ENCODE results near the gene RNF207. TPM values are rescaled to one million over a fixed set of nuclear protein-coding genes. Genes with fewer than 3 reads are reported as not detected.
A peak's percentile ranks its signal among the peaks of the same experiment; 100 is the strongest.

Gene RNF207
- total RNA-seq, 1 donor, result 2.1 TPM

DNA sequence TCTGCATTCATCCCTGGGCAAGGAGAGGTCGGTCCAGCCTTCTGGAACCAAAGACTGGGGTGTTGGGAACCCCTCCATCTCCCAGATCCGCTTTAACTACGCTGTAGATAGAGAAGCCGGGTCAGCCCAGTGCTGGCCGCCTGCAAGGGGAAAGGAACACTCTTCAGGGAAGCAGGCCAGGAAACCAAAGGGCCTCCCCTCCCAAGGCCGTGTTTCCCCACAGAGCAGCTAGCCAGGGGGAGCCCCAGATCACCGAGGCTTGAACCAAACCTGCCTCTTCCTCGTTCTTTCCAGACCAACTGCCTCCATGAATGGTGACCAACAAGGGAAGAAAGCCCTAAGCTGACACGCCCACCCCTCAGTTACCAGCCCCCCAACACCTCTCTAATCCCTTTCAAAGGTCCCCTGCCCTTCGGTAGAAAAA is 24.6 kb upstream of the RNF207 start:
- Histone ChIP-seq H3K4me3 (ENCODE audit: low read length) (no peak overlapping the region), H3K9me3 (ENCODE audit: low read depth, low read length) (no peaks in the 10 kb centered on the region), H3K27me3 (ENCODE audit: insufficient read depth, low read length) (peaks cover 35% of the 10 kb centered on the region), H3K4me1 (ENCODE audit: insufficient read depth, low read length) (peaks cover 4% of the 10 kb centered on the region)

DNA sequence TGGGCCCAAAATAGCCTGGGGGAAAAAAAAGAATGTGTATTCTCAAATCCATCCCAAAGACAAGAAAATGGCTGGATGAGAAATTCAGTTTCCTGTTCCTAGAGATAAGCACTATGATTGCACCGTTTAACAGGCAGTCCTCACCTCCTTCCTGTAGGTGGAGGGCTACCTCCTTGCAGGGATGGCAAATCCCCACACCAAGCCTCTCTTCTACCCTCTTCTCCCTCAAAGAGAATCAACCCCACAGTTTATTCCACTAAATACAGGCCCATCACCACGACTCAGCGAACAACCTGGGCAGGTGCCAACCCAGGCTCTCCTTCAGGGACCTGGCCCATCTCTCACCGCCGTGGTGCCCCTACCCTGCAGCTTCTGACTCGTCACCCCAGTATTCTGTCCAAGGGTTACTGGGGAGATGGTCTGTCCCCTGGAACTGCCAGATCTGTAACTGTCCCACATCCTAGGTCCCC is 22.4 kb upstream of the RNF207 start:
- Histone ChIP-seq H3K4me1 (ENCODE audit: insufficient read depth, low read length) (peaks cover 4% of the 10 kb centered on the region), H3K27me3 (ENCODE audit: insufficient read depth, low read length) (peaks cover 18% of the 10 kb centered on the region), H3K4me3 (ENCODE audit: low read length) (no peak overlapping the region), H3K9me3 (ENCODE audit: low read depth, low read length) (no peaks in the 10 kb centered on the region)

DNA sequence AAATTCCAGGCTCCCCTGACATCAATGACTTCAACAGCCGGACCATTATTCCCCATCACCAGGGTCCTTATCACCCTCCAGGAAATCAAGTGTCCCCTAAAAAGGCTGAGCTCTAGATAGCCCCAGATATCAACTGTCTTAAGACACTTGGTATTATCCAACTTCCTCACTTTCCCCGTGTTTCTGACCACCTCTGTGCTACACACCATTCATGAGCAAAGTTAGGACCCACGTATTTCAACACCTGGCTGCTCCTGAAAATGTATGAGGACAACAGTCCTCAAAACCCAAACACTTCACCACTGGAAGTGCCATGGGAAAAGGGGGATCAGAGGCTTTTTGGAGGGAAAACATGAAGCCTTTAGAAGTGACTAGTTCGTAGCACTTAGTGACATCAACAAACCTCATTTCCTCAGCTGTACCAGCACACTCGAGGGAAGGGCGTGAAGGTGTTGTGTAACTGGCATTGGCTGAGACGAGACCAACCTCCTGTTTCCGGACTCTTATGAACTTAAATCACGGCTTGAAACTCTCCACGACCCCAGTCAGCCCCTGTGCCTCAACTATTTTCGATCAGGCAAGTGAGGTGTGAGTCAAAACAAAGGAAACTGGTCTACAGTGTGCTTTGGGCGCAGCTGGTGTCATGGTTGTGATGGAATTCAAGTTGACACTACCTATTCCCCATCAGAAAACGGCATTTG is 21.7 kb upstream of the RNF207 start:
- Histone ChIP-seq H3K27me3 (ENCODE audit: insufficient read depth, low read length) (peaks cover 13% of the 10 kb centered on the region), H3K4me1 (ENCODE audit: insufficient read depth, low read length) (peaks cover 4% of the 10 kb centered on the region), H3K9me3 (ENCODE audit: low read depth, low read length) (no peaks in the 10 kb centered on the region), H3K4me3 (ENCODE audit: low read length) (no peak overlapping the region)

DNA sequence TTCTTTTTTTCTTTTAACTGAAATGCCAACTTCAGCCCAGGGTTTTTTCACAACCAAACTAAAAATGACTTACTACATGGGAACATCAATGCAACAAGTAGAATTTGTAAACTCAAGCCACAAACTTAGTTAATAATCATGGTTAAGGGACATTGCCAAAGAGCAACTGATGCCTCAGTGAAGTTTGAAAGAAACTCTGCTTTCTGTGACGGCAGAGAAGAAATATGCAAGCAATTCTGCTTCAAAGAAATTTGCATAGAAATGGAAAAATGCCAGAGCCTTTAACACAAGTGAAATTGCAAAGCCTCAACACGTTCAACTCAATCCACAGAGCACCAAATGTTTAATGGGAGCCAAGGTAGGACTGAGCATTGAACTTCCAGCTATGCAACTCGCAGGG is 20.8 kb upstream of the RNF207 start:
- no peak overlapping the region for H3K4me3 ChIP-seq (ENCODE audit: low read length)
- H3K27me3 ChIP-seq (ENCODE audit: insufficient read depth, low read length), result peaks cover 13% of the 10 kb centered on the region
- H3K4me1 ChIP-seq (ENCODE audit: insufficient read depth, low read length), result peaks cover 4% of the 10 kb centered on the region
- no peaks in the 10 kb centered on the region for H3K9me3 ChIP-seq (ENCODE audit: low read depth, low read length)

DNA sequence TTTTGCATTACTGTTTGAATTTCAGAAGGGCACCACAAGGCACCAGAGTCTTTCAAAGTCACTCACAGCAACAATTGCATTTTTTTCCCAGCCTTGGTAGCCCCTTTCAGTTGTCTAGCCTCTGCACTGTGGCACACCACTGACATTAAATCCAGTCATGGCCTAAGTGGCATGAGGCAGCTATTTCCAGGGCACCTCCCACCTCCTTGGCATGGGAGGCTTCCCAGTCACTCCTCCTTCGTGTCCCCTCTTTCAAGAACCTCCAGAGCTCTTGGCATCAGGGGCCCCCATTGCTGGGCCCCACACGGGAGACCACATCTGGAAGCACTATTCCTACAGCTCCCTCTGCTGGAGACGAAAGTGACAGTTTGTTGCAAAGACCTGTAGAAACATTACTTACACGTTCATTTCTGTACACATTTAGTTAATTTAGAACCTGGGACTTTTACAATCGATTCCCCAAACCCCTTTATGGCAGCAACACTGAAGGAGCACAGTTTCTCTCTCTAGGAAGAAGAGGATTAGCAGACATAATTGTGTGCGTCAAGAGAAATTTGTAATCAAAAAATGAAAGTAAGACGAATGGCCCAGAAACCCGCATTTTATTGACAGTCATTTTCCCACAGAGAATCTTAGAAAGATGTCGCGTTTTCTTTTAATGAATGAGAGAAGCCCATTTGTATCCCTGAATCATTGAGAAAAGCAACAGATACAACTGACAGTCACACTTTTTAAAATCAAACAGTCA is 20.1 kb upstream of the RNF207 start:
- H3K9me3 ChIP-seq (ENCODE audit: low read depth, low read length), result no peaks in the 10 kb centered on the region
- H3K4me1 ChIP-seq (ENCODE audit: insufficient read depth, low read length), result peaks cover 4% of the 10 kb centered on the region
- H3K27me3 ChIP-seq (ENCODE audit: insufficient read depth, low read length), result peaks cover 10% of the 10 kb centered on the region
- H3K4me3 ChIP-seq (ENCODE audit: low read length), result no peak overlapping the region

DNA sequence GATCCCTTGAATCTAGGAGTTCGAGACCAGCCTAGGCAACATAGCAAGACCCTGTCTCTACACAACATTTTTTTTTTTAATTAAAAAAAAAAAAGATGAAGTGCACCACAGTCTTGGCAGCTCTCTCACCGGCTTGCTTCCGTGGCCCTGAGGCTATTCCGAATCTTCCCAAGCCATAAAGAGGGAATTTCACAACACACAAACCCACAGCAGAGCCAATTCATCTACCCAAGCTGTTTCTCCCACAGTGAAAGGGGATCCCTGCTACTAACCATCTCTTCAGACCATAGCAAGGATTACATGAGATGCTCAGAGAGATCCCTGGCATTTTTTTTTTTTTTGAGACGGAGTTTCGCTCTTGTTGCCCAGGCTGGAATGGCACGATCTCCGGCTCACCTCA is 17.5 kb upstream of the RNF207 start:
- Histone ChIP-seq H3K9me3 (ENCODE audit: low read depth, low read length) (no peaks in the 10 kb centered on the region), H3K4me3 (ENCODE audit: low read length) (no peak overlapping the region), H3K4me1 (ENCODE audit: insufficient read depth, low read length) (peaks cover 4% of the 10 kb centered on the region), H3K27me3 (ENCODE audit: insufficient read depth, low read length) (no peaks in the 10 kb centered on the region)

DNA sequence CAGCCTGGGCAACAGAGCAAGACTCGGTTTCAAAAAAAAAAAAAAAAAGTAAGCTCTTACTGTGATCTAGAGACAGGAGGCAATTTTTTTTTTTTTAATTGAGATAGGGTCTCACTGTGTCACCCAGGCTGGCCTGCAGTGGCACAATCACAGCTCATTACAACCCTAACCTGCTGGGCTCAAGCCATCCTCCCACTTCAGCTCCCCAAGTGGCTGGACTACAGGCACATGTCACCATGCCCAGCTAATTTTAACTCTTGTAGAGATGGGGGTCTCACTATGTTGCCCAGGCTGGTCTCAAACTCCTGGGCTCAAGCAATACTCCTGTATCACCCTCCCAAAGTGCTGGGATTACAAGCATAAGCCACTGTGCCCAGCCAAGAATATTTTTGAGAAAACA is 14.0 kb upstream of the RNF207 start:
- Histone ChIP-seq H3K9me3 (ENCODE audit: low read depth, low read length) (no peaks in the 10 kb centered on the region), H3K4me3 (ENCODE audit: low read length) (no peak overlapping the region), H3K27me3 (ENCODE audit: insufficient read depth, low read length) (no peaks in the 10 kb centered on the region), H3K4me1 (ENCODE audit: insufficient read depth, low read length) (peaks cover 1% of the 10 kb centered on the region)

DNA sequence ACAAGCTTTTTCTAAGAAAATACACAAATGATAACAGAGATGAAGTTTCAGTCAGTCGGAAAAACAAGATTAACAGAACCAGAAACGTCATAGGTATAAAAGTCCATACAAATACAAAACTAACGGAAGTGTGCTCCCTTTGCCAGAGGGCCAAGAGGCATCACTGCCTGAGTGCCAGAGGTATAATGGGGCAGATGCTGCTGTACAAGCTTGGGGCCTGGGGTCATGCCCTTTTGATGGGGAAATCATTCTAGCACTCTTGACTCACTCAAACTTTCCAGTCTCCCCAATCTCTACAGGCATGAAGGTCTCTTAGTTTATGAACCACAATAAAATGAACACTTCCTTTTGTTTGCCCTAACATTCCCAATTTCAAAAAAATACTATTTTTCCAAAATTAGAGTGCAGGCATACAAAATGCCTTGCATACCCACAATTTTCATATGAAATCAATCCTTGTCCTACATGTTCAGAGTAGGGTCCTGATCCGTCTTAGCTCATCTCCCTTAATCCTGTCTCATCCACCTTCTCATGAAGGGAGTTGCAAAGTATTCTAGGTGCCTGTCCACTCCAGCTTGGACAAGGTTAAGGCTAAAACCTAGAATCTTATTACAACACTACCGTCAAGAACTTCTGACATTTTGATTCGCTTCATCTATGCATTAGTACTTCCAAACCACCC is 8.0 kb upstream of the RNF207 start:
- Histone ChIP-seq H3K9me3 (ENCODE audit: low read depth, low read length) (no peaks in the 10 kb centered on the region), H3K4me1 (ENCODE audit: insufficient read depth, low read length) (peaks cover 32% of the 10 kb centered on the region), H3K4me3 (ENCODE audit: low read length) (no peak overlapping the region), H3K27me3 (ENCODE audit: insufficient read depth, low read length) (no peaks in the 10 kb centered on the region)

DNA sequence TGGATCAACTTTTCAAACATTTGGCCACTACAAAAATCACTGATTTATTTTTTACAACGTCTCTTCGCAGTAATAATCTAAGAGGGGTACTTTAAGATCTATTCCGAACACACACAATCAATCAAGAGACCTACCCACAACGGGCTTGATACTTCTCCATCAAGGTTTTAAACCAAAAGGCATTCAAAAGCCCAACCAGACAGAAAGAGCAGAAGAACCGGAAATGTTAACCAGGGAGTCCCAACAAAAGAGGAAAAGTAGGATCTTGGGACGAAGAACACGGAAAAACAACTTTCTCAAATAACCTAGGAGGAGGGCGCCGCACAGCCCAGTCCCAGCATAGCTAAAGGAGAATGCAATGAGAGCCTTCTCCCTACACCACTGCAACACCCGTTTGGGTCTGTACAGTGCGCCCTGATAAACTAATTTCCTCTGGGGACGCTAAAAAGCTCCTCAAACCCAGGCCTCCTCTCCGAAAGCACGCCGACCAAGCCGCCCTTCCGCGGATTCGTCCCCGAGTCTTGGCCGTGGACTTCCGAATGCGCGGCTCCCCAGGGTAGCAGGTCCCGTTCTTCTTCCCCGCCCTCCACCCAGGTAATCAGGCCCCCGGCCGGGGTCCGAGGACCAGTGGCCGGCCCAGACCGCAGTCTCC is 7.1 kb upstream of the RNF207 start:
- peaks cover 32% of the 10 kb centered on the region for H3K4me1 ChIP-seq (ENCODE audit: insufficient read depth, low read length)
- no peaks in the 10 kb centered on the region for H3K9me3 ChIP-seq (ENCODE audit: low read depth, low read length)
- H3K4me3 ChIP-seq (ENCODE audit: low read length), result peak overlapping the region; percentile 87
- no peaks in the 10 kb centered on the region for H3K27me3 ChIP-seq (ENCODE audit: insufficient read depth, low read length)

DNA sequence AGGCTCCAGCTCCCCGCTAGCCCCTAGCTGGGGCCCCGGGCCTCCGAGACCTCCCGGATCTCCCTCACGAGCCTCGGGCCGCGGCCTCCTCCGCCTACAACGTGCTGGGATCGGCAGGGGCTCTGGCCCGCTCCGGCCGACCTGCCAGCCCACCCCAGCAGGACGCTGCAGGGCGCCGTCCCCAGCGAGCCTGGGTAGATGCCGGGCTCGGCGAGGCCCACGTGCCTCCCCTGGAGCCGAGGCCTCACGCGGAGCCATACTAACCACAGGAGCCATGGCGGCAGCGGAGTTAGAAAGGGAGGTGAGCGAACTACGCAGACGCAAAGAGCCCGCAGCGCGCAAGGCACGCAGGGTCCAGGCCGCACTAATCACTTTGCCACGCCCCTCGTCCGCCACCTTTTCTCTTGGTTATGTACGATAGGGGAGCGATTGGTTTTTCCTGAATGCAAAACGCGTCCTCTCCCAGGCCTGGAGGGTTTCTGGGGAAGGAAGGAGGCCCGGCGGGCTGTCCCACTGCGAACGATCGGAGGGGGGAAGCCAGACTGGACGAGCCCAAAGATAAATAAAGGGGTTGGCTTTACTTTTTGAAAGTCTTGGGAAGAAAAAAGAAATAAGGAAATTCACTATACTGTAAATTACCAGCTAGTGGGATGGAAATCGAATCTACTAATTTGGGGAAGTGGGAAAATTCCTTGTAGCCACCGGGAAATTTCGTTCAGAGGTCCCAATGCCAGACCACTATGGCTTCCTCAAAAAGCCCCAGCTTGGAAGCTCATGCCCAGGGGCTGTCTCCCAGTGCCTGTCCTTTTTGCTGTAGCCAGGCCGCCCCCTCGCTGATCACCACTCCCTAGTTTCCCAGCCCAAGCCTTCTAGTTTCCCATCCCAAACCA is 6.4 kb upstream of the RNF207 start, which contains the start of gene RPL22:
Gene RPL22 (minus strand): TSS at position 298 of the 890 bp plus-strand sequence. CDS start 22 bp downstream, at position 276.
- no peaks in the 10 kb centered on the region for H3K27me3 ChIP-seq (ENCODE audit: insufficient read depth, low read length)
- peaks cover 32% of the 10 kb centered on the region for H3K4me1 ChIP-seq (ENCODE audit: insufficient read depth, low read length)
- no peaks in the 10 kb centered on the region for H3K9me3 ChIP-seq (ENCODE audit: low read depth, low read length)
- peak within 1 kb of the TSS; percentile 87 for H3K4me3 ChIP-seq (ENCODE audit: low read length)

DNA sequence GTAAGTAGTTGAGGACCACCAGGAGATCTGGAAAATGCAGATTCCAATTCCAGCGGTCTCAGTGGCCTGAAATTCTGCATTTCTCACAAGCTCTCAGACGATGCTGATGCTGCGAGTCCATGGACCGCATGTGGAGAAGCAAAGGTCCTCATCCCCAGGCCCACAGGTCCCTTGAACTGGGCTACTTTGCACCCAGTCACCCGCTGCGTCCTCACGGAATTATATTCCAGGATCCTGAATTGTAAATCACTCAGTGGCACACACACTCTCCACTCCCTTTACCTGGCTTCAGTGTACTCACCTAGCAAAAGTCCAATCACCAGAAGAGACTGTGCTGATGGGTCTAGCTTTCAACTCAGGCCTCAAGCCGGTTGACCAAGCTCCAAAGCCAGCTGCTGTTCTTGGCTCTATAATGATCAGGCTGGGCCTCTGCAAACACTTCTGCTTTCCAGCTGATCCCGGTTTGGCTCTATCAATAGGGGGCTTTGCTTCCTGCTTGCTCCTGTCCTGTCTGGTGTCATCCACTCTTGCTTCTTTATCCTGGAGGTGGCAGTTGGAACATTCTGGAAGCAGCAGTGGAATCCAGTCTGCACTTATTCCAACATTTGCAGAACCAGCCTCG is 5.6 kb upstream of the RNF207 start:
- Histone ChIP-seq H3K9me3 (ENCODE audit: low read depth, low read length) (no peaks in the 10 kb centered on the region), H3K27me3 (ENCODE audit: insufficient read depth, low read length) (peaks cover 6% of the 10 kb centered on the region), H3K4me1 (ENCODE audit: insufficient read depth, low read length) (peaks cover 38% of the 10 kb centered on the region), H3K4me3 (ENCODE audit: low read length) (peak overlapping the region; percentile 87)

DNA sequence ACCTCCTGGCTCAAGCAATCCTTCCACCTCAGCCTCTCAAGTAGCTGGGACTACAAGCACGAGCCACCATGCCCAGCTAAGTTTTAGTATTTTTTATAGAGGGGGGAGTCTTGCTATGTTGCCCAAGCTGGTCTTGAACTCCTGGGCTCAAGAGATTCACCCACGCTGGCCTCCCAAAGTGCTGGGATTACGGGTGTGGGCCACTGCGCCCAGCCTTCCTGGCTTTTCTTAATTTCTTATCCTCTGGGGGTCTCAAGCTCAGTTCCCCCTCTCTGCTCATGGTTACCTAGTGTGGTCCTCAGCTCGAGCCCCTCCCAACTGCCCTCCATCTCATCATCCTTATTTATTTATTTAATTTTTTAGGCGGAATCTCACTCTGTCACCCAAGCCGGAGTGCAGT is 3.7 kb upstream of the RNF207 start:
- Histone ChIP-seq H3K27me3 (ENCODE audit: insufficient read depth, low read length) (peaks cover 24% of the 10 kb centered on the region), H3K4me3 (ENCODE audit: low read length) (no peak overlapping the region), H3K4me1 (ENCODE audit: insufficient read depth, low read length) (peaks cover 48% of the 10 kb centered on the region), H3K9me3 (ENCODE audit: low read depth, low read length) (no peaks in the 10 kb centered on the region)

DNA sequence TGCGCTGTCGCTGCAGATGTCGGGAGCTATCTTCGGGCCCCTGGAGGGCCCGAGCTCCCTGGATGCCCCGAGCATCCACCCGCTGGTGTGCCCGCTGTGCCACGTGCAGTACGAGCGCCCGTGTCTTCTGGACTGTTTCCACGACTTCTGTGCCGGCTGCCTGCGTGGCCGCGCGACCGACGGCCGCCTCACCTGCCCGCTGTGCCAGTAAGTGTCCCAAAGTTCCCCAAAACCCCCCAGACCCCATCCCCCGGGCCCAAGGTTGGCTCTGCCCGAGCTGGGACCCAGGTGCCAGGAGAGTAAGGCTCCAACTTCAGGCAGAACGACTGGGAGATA is 569 bp downstream of the RNF207 start:
- Histone ChIP-seq H3K9me3 (ENCODE audit: low read depth, low read length) (no peaks in the 10 kb centered on the region), H3K4me1 (ENCODE audit: insufficient read depth, low read length) (peaks cover 26% of the 10 kb centered on the region), H3K27me3 (ENCODE audit: insufficient read depth, low read length) (peaks cover 37% of the 10 kb centered on the region), H3K4me3 (ENCODE audit: low read length) (no peak overlapping the region)

All from mononuclear cell (primary cell).